Measurements from ENCODE around the gene DTHD1. TPM values are rescaled to one million over a fixed set of nuclear protein-coding genes. Genes with fewer than 3 reads are reported as not detected.

The DTHD1 gene
- total and polyA plus RNA-seq, 2 donors (not counting 3 experiments of a cell fraction or from before 2014, with no cell fraction given), result not detected

GRCh38 chr4:36267486-36268268, 13.7 kb upstream of the DTHD1 start:
- no TSS peak for BruUV-seq (replicated peaks)
- Histone ChIP-seq H3K27ac (ENCODE audit: insufficient read depth, low read depth, low read length) (no peak overlapping the region), H3K9me1 (replicated peaks; ENCODE audit: control insufficient read depth, extremely low read depth, insufficient read depth, low read length) (no peaks in the 10 kb centered on the region), H3K4me3 (replicated peaks in 1 of 3; ENCODE audit: insufficient read depth in 1 of 3, low read depth in 1 of 3, low read length in 3 of 3) (no peak overlapping the region), H3K36me3 (ENCODE audit: control insufficient read depth in 2 of 2, extremely low read depth in 1 of 2, insufficient read depth in 2 of 2, low read length in 2 of 2) (no peaks in the 10 kb centered on the region), H4K20me1 (replicated peaks; ENCODE audit: control insufficient read depth, extremely low read depth, insufficient read depth, low read length) (no peaks in the 10 kb centered on the region), H3K79me2 (ENCODE audit: control insufficient read depth, insufficient read depth, low read length) (no peaks in the 10 kb centered on the region), H3K4me2 (ENCODE audit: insufficient read depth, low read length) (no peak overlapping the region), H3K9ac (replicated peaks; ENCODE audit: extremely low read depth, insufficient read depth, low read length) (no peak overlapping the region), H3K4me1 (ENCODE audit: control insufficient read depth, extremely low read depth, insufficient read depth, low read length) (no peaks in the 10 kb centered on the region), H2AFZ (ENCODE audit: low read depth, low read length) (no peak overlapping the region), H3K9me3 (replicated peaks; ENCODE audit: control insufficient read depth, insufficient read depth, low read length) (no peaks in the 10 kb centered on the region), H3K27me3 (ENCODE audit: control insufficient read depth in 2 of 2, insufficient read depth in 2 of 2, low read length in 2 of 2) (no peaks in the 10 kb centered on the region)
- intact Hi-C loops (cut with micrococcal nuclease) (no loop called here), dilution Hi-C loops (cut with MboI; ENCODE audit: extremely low pct_ligation_motif_present, low sequenced_read_pairs) (no loop called here)
- FAIRE-seq (no peak), DNase-seq (ENCODE audit: low read depth, low spot score) (no peak)
- CTCF ChIA-PET, result interaction anchor here (1.2 kb wide), 1 partner anchor 19 kb away, joined by 3 read pairs; no protein-coding TSS in a partner anchor
- POLR2A ChIA-PET, result no interaction called here
- TF ChIP-seq CTCF (IDR thresholded peaks at IDR 0.05; ENCODE audit: extremely low read depth in 1 of 2, insufficient read depth in 1 of 2, low read depth in 1 of 2, low read length in 2 of 2) (no peak), POLR2AphosphoS5 (IDR thresholded peaks at IDR 0.05; ENCODE audit: insufficient read depth, low read depth, low read length) (no peak), GATA2 (IDR thresholded peaks at IDR 0.05; ENCODE audit: insufficient read depth, insufficient read length, low read depth, low read length) (no peak), MAX (IDR thresholded peaks at IDR 0.05; ENCODE audit: insufficient read depth, insufficient read length) (no peak), MYC (IDR thresholded peaks at IDR 0.05; ENCODE audit: low read depth, low read length) (no peak), EZH2 (IDR thresholded peaks at IDR 0.05; ENCODE audit: borderline replicate concordance, low read depth, low read length, severe bottlenecking) (no peak), JUN (IDR thresholded peaks at IDR 0.05; ENCODE audit: borderline replicate concordance, insufficient read depth, insufficient read length, low read depth) (no peak), POLR2A (IDR thresholded peaks at IDR 0.05; ENCODE audit: low read depth, low read length) (no peak), FOS (IDR thresholded peaks at IDR 0.05; ENCODE audit: borderline replicate concordance, insufficient read depth, low read length) (no peak)
